Panc1 (cell line): Measurements from ENCODE around the gene CRY2. TPM values are rescaled to one million over a fixed set of nuclear protein-coding genes. Genes with fewer than 3 reads are reported as not detected.

Experiments
- ATAC-seq: fragments of 200-7000 bp; cut with Tn5 transposase; 2 replicates; pipeline ENCODE4 v1.9.1; 2020; ENCODE audit warnings: mild to moderate bottlenecking, moderate library complexity
- BruUV-seq: library from RNA; stranded (reverse); fragments of 400-500 nt; replicated peaks from 2 replicates; lab custom pipeline; 2021; lab: Mats Ljungman, UMichigan
- CTCF ChIA-PET: fragments of 300-600 bp; sonication (Branson Sonifier 250); formaldehyde crosslinking; loops from one replicate; lab custom pipeline; 2022; ENCODE audit warnings: antibody characterized with exemption; lab: Charles Lee
- POLR2A ChIA-PET: fragments of 300-600 bp; sonication (Branson Sonifier 250); formaldehyde crosslinking; loops from one replicate; lab custom pipeline; 2022; ENCODE audit warnings: antibody characterized with exemption; lab: Charles Lee
- DNase-seq: peaks from one replicate; pipeline ENCODE4 v3.0.0-alpha.2; 2010; ENCODE audit warnings: low read depth, low spot score
- H3K27ac ChIP-seq: 2 replicates; pipeline ENCODE4 v1.5.1; 2011; ENCODE audit warnings: mild to moderate bottlenecking, low read length, inconsistent platforms
- H3K27me3 ChIP-seq: fragments of 200-500 bp; sonication (Bioruptor generic); 2 replicates; pipeline ENCODE4 v1.6.0; 2014; ENCODE audit warnings: low read length, inconsistent platforms; ENCODE audit not compliant: control insufficient read depth, insufficient read depth
- H3K36me3 ChIP-seq: fragments of 200-500 bp; sonication (Bioruptor generic); 2 replicates; pipeline ENCODE4 v1.5.1; 2014; ENCODE audit warnings: inconsistent platforms, mild to moderate bottlenecking, low read length, moderate library complexity; ENCODE audit not compliant: control insufficient read depth, insufficient read depth
- H3K4me1 ChIP-seq: 2 replicates; pipeline ENCODE4 v1.5.1; 2011; ENCODE audit warnings: inconsistent platforms, mild to moderate bottlenecking, low read length, moderate library complexity; ENCODE audit not compliant: control insufficient read depth, insufficient read depth
- H3K4me3 ChIP-seq, 2 experiments: 2 replicates each; pipeline ENCODE4 v1.5.1; 2011 to 2012; ENCODE audit warnings: low read depth in 2 of 2, low read length in 2 of 2, mild to moderate bottlenecking in 2 of 2, inconsistent platforms in 1 of 2, moderate library complexity in 1 of 2
- H3K9me3 ChIP-seq: fragments of 200-500 bp; sonication (Bioruptor generic); 2 replicates; pipeline ENCODE4 v1.5.1; 2014; ENCODE audit warnings: low read depth, mild to moderate bottlenecking, inconsistent platforms, low read length, moderate library complexity; ENCODE audit not compliant: control insufficient read depth, insufficient read depth
- CTCF ChIP-seq: fragments of 450-650 bp; IDR thresholded peaks from 2 replicates; pipeline ENCODE4 v1.5.1; 2017; ENCODE audit warnings: mild to moderate bottlenecking
- POLR2AphosphoS5 ChIP-seq: IDR thresholded peaks from 2 replicates; pipeline ENCODE4 v1.6.1; 2012; ENCODE audit warnings: mild to moderate bottlenecking, low read depth, low read length, moderate library complexity
- REST ChIP-seq, 2 experiments: IDR thresholded peaks; 2 replicates each; pipeline ENCODE4 v1.6.1; 2011 to 2012; ENCODE audit warnings: low read depth in 2 of 2, control low read depth in 1 of 2, low read length in 1 of 2, mild to moderate bottlenecking in 1 of 2, moderate library complexity in 1 of 2; ENCODE audit not compliant: insufficient read depth in 1 of 2
- SIN3A ChIP-seq: IDR thresholded peaks from 2 replicates; pipeline ENCODE4 v1.6.1; 2012; ENCODE audit warnings: low read depth, mild to moderate bottlenecking, low read length, moderate library complexity, borderline replicate concordance; ENCODE audit not compliant: insufficient read depth
- TCF7L2 ChIP-seq: IDR thresholded peaks from 2 replicates; pipeline ENCODE4 v1.6.1; 2011; ENCODE audit warnings: mild to moderate bottlenecking, low read depth, low read length, inconsistent platforms
- in situ Hi-C: cut with HindIII; loops from 2 replicates; pipeline ENCODE4 v1.10.0; 2016; ENCODE audit warnings: low sequenced_read_pairs, low pct_unique_long_range_greater_than_20kb
- intact Hi-C: fragments of 100-400 bp; cut with micrococcal nuclease; formaldehyde crosslinking; loops from one replicate; pipeline ENCODE4 v1.10.0; 2022; ENCODE audit not compliant: unreplicated experiment
- total RNA-seq: library from RNA; stranded (reverse); gene quantifications from one replicate; pipeline ENCODE4 v1.2.1, GENCODE V29; 2021; ENCODE audit not compliant: unreplicated experiment

The CRY2 gene
- total RNA-seq, 1 experiment from 2014 or later: 14.6 TPM

GRCh38 chr11:45906096-45906682 is 58.9 kb downstream of the CRY2 start:
- Histone ChIP-seq H3K4me3 (no peak overlapping the region), H3K36me3 (no peaks in the 10 kb centered on the region), H3K9me3 (no peaks in the 10 kb centered on the region), H3K27me3 (no peaks in the 10 kb centered on the region), H3K27ac (no peak overlapping the region), H3K4me1 (no peaks in the 10 kb centered on the region)
- BruUV-seq: no TSS peak
- no peak for ATAC-seq
- TF ChIP-seq REST (IDR thresholded peaks at IDR 0.05; ENCODE audit: insufficient read depth in 1 of 2, low read depth in 2 of 2, low read length in 1 of 2) (no peak), TCF7L2 (no peak), POLR2AphosphoS5 (no peak), CTCF (no peak), SIN3A (no peak)
- no peak for DNase-seq
- POLR2A ChIA-PET: interaction anchor here (0.7 kb wide), 1 partner anchor 1689 kb away, joined by 8 read pairs; no protein-coding TSS in a partner anchor
- CTCF ChIA-PET: no interaction called here
- in situ Hi-C loops (no loop called here), intact Hi-C loops (no loop called here)

- Histone ChIP-seq H3K36me3 (no peaks in the 10 kb centered on the region), H3K9me3 (no peaks in the 10 kb centered on the region), H3K27me3 (no peaks in the 10 kb centered on the region), H3K4me3 (no peak within 1 kb of the TSS), H3K4me1 (no peaks in the 10 kb centered on the region), H3K27ac (no peak within 1 kb of the TSS)
- POLR2A ChIA-PET: no interaction called here
- peak; percentile 18 for ATAC-seq
- intact Hi-C loops (no loop called here), in situ Hi-C loops (no loop called here)
- TF ChIP-seq CTCF: no peak
- no peak for TF ChIP-seq REST (IDR thresholded peaks at IDR 0.05; ENCODE audit: insufficient read depth in 1 of 2, low read depth in 2 of 2, low read length in 1 of 2)
- no peak for TF ChIP-seq POLR2AphosphoS5
- no peak for TF ChIP-seq TCF7L2
- no peak for TF ChIP-seq SIN3A
- BruUV-seq: no TSS peak
- CTCF ChIA-PET: interaction anchor here (0.6 kb wide), 1 partner anchor 296 kb away, joined by 4 read pairs; no protein-coding TSS in a partner anchor
- DNase-seq: no peak
These were observed 59.8 kb downstream of the CRY2 start, which contains the start of gene FREY1 for GRCh38 chr11:45906965-45907611. Gene FREY1 (minus strand): TSS chr11:45907271. CDS start chr11:45907245, 26 bp downstream.
